Inflammatory macrophage (primary cell): ENCODE results near the gene HSBP1.

Experiments
- DNase-seq, 2 donors: peaks; one replicate each; pipeline ENCODE4 v3.0.0-alpha.2; 2020 to 2022

The HSBP1 gene

DNA sequence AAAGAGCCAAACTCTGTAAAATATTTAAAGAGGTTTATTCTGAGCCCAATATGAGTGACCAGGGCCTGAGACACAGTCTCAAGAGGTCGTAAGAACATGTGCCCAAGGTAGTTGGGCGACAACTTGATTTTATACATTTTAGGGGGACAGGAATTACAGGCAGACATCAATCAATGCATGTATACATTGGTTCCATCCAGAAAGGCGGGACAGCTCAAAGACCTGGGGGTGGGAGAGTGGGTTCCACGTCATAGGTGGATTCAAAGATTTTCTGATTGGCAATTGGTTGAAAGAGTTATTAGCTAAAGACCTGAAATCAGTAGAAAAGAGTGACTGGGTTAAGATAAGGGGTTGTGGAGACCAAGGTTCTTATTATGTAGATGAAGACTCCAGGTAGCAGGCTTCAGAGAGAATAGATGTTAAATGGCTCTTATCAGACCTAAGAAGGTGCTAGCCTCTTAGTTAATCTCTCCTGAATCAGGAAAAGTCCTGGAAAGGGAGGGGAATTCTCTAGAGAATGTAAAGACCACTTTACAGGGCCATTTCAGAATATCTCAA is 32.4 kb downstream of the HSBP1 start:
- no peak for DNase-seq

- DNase-seq, result no peak
These were observed 34.5 kb downstream of the HSBP1 start for GRCh38 chr16:83842291-83842690.

- peak; percentile 35 to 74 for DNase-seq
These were observed 35.2 kb downstream of the HSBP1 start for GRCh38 chr16:83842756-83843507.

DNA sequence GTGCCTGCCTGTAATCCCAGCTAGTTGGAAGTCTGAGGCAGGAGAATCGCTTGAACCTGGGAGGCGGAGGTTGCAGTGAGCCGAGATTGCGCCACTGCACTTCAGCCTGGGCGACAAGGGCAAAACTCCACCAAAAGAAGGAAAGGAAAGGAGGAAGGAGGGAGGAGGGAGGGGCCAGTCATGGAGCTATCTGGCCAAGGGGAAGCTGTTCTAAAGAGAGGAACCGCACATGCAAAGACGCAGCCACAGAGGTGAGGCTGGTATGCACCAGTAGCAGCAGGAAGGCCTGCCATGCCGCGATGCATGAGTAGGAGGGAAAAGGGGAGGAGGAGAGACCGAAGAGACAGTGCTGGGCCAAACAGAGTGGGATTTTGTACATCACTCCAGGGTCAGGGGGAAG is 35.9 kb downstream of the HSBP1 start:
- DNase-seq, result peak; percentile 36 to 50

DNA sequence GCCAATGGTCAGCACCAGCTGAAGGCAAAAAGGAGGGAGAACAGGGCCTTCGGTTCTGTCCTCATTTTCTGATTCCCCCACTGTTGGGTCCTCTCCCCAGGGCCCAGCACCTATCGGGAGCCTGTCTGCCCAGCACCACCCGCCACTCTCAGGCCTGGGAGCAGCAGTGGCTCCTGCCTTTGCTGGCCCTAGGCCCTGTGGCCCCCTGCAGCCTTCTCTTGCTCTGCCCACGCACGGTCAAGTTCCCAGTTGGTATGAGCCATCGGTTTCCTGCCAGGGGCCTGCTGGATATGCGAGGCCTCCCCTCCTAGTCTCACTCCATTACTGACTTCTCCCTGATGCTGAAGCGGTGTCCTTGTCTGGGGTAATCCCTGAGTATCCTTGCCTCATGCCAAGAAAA is 37.5 kb downstream of the HSBP1 start:
- DNase-seq, result no peak

GRCh38 chr16:83847371-83848225 is 39.8 kb downstream of the HSBP1 start:
- peak; percentile 71 to 98 for DNase-seq

DNA sequence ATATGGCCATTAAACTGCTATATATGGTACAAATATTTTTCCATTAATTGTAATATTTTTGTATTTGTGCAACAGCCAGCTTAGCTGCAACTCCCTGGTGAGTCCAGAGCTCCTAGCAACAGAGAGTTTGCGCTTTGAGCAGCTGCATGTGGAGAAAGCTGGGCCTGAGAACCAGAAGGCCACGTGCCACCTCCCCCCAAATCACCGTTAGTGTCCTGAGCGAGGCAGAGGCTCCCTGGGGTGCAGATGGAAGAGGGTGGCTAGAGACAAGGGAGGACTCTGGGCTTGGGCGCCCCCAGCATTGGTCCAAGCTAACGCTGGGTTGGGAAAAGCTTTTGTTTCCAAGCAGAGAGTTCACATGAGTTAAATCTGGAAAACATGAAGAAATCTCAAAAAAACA is 41.6 kb downstream of the HSBP1 start:
- DNase-seq, result no peak

DNA sequence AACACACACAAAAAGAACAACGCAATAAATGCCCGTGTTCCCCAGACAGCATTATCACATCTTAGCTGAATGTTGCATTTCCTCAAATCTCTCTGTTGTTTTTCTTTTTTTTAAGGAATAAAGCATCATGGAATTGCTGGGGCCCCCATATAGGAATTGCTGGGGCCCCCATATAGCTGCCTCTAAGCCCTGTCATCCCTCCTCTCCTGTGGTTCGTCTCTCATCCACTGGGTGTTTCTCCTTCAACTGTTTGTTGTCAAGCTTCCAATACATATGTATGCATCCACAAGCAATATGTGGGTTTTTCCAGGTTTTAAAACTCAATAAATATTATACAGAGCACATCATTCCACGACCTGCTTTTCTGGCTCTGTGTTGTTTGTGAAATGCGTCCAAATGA is 43.2 kb downstream of the HSBP1 start:
- no peak for DNase-seq

DNA sequence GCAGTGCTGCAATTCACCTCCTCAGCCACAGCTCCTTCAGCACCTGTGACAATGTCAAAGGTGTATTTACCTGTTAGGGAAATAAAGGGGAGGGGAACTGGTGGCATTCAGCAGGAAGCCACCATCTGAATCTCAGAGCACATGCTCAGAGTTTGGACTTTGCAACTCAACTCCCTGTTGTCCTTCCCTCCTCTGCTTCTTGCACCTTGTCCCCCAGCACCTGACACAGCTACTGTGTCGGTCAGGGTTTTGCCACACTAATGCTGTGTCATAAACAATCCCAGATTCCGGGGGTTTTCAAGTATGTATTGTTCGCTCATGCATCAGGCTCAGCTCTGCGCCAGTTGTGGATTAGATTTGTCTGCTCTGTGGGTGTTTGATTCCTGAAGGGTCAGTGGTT is 43.7 kb downstream of the HSBP1 start:
- DNase-seq, result no peak

DNA sequence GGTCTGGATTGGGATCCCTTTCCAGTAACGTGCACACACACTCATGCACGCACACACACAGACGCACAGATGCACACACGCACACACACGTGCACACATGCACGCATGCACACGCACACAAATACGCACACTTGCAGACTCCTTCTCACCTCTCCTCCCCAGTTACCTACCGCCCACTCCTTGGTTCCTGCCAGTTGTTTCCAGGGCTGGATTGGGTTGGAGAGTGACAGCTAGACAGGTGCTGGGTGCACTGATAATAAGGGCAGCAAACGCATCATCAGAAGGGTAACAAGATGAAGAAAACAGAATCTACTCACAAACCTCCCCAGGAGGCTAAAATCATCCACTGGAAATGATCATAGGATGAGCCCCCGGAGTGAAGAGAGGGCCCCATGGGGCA is 45.0 kb downstream of the HSBP1 start:
- no peak for DNase-seq

DNA sequence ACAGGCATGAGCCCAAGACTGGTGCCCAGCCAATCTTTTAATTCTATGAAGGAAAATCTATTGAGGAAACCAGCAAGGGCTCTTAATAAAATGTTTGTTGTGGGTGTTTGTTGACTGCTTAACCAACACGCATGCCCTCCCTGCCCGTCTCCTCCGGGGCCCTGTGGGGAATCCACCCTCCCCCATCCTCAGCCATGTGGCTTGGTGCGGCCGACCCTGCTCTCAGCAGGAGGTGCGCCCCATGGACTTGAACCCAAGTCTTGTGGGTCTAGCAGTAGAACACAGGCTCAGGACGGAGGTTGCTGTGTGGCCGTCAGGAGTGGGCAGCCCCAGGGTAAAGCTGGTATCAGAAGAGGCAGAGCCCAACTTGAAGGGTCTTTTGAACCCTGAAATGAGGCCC is 46.1 kb downstream of the HSBP1 start:
- DNase-seq, result no peak

DNA sequence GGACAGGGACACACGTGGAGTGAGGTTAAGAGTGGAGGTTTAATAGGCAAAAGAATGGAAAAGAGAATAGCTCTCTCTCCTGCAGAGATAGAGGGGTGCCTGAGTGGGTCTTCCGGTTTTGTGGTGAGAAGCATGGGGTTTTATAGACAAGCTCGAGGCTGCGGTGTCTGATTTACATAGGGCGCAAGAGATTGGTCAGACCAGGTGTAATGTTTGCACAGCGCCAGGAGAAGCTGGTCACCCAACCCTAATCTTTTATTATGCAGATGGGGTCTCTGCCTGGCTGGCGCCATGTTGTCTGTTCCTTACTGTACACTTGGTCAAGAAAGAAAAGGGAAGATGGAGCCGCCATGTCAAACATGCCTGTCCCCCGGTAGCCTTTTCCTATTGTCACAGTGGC is 46.6 kb downstream of the HSBP1 start:
- DNase-seq, result no peak

- no peak for DNase-seq
These were observed 49.0 kb downstream of the HSBP1 start for GRCh38 chr16:83856792-83857191.

DNA sequence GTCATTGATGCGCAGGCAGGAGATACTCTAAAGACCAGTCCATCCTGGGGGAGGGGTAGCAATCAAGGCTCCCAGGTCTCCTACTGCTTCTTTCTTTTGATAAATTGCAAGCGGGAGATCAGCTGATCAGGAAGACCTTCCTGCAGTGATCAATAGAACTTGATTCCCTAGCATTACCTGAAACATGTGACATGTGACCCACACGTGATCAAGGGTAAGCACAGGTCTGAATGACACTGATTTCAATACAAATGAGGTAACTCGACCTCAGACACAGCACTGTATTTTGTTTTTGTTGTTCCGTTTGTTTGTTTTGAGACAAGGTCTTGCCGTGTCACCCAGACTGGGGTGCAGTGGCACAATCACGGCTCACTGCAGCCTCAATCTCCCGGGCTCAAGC is 51.5 kb downstream of the HSBP1 start:
- DNase-seq, result no peak

DNA sequence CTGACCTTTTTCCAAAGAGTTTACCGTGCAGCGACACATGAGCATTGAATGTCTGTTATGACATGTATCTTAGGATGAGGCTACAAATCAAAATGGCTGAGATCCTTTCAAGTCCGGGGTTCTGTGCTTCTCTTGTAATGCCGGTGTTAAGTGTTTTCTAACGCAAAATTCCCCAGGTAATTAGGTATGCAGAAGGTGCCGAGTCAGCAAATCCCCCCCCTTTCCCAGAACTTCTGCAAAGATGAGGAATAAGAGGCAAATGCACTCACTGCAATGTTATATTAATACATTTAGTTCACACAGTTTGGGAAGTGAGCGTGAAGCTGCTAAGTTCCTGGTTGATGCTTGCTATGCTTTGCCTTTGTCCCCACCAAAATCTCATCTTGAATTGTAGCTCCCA is 54.9 kb downstream of the HSBP1 start:
- no peak for DNase-seq

DNA sequence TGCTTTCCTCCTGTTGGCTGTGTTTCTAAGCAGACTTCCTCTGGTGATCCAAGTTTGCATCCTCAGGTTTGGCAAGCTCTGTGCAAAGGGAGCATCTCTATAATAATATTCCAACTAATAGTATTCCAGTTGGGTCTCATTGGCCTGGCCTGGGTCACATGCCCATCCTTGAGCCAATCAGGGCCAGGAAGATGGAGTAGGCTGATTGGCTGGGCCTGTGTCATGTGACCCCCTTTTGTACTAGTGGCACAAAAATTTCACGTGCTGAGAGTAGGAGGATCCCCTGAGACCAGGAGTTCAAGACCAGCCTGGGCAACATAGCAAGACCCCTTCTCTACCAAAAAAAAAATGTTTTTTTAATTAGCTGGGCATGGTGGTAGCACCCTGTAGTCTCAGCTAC is 55.9 kb downstream of the HSBP1 start:
- DNase-seq, result no peak
